IPS-NIHi7 (cell line): ENCODE measurements around the gene ARHGAP18.

ENCODE experiments used
- DNase-seq: peaks from one replicate; pipeline ENCODE4 v3.0.0; 2012; ENCODE audit warnings: mixed read lengths; ENCODE audit errors: extremely low spot score

ARHGAP18 gene

DNA sequence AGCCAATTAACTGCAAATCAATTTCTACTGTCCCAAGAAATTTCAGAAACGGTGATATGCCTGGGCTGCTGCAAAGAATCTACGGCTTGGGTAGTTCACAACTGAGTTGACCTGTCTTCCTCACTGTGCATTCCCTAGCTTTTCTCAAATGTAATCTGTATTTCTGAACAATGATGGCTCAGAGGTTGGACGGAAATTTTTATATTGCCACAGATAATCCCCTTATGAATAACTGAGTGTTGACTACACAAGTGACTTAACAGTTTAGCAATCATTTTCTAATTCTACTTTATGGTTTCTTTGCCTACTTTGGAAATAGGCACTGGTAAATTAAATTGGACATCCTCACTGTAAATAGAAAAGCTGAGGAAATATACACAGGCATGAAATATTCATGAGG lies 94.5 kb downstream of the ARHGAP18 start:
- DNase-seq = no peak

DNA sequence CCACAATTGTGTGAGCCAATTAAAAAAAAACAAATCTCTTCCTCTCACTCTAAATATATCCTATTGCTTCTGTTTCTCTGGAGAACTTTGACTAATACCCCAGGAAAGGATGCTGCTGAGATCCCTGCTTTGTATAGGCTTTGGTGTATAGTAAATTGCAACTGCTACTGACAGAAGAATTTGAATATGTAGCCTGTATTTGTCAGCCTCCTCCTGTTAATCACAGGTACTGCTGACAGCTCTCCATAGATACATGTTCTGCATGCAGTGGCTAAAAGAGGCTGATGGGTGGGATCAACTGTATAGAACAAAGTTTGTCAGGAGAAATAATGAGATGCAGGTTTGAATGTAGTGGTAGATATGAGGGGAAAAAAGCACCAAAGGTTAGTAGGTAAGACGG lies 95.0 kb downstream of the ARHGAP18 start:
- DNase-seq = no peak

DNA sequence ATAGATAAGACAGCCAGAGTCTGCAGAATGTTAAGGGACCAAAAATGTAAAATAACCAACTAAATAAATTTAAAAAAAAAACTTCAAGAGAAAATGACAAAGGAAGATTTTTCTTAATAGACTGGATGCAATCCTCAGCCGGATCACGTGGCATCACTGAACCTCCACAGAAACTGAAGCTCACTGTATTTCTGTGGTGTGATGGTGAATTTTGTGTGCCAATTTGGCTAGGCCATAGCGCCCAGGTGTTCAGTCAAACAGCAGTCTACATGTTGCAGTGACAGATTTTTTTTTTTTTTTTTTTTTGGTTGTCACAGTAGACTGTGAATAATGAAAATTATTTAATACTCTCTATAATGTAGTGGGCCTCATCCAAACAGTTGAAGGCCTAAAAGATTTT lies 95.5 kb downstream of the ARHGAP18 start:
- no peak for DNase-seq

DNA sequence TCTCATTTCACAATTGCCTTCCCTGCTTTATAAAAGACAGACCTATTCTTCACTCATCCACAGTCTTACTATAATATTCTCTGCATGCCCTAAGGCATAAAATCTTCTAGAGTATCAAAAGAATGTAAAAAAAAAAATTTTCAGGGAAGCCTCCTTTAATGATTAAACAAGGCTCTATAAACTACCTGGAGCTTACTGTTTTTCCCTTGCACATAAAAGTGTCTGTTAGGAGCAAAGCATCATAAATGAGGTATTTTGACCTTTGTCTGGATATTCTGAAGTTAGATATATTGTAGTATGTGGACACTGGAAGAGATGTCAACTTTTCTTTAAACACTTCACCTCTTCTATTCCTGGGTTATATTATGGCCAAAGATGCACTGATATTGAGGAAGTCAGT lies 97.5 kb downstream of the ARHGAP18 start:
- no peak for DNase-seq

DNA sequence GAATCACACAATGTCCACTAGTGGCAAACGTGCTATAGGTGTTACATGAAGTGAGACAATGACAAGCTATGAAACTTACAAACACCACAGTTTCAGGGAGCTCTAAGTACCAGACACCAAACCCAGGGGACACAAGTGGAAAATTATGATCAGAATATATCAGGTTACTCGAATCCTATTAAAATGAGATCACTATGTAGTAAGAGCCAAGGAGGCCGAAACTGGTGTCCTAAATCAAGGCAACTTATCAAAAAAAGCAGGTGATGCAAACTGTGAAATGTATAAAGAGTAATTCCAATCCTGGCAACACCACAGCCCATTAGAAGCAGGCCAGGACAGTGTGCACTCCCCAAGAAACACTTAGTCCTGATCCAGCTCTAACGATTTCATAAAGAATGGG lies 100.3 kb downstream of the ARHGAP18 start:
- no peak for DNase-seq

DNA sequence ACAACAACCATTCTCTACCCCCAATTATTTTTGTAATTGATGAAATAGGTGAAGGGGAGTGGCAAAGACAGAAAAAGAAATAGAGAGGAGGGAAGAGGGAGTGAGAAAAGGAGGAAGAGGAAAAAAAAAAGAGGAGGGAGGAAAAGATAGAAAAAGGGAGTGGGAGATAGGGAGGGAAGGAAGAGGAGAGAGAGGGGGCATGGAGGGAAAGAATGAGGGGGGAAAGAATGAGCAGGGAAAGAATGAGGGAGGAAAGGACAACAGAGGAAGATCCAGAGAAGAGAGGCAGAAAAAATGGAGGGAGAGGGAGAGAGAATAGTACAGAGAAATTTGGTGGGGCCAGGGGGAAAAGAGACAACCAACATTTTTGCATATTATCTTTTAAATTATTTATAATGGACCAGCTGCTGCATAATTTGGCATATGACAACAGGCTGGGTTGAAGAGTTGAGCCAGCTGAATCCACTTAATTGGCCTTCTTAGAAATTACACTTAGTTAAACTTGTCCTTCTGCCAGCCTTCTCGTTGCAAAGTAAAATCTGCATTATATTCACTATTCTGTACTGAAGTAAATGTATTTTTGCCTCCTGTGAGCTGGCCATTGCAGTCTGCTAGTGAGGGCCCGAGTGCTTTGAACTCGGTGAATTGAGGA lies 101.0 kb downstream of the ARHGAP18 start:
- DNase-seq = no peak

DNA sequence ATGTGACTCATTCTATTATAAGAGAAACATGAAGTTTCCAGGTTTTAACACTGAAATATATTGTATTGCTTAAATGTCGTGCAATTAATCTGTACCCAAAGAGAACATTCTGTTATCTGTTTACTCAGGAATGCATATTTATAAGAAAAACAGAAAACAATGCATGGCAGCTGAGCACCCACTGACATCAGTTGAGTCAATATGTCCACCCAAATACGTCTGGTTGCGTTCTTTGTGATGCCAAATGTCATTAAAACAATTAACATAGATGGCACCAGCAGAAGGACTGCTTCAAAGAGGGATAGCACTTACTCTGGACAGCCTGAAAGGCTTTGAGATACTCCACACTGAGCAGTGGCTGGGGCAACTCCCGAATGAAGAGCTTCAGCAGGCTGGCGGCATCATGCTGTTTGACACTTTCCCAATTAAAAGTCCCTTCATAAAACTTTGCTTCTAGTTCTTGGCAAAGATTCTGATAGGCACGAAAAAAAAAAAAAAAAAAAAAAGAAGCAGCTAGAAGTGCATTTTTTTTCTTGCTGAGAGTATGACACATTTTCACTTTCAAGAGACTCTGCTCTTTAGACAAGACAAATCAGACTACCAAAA lies 102.3 kb downstream of the ARHGAP18 start:
- DNase-seq = no peak

DNA sequence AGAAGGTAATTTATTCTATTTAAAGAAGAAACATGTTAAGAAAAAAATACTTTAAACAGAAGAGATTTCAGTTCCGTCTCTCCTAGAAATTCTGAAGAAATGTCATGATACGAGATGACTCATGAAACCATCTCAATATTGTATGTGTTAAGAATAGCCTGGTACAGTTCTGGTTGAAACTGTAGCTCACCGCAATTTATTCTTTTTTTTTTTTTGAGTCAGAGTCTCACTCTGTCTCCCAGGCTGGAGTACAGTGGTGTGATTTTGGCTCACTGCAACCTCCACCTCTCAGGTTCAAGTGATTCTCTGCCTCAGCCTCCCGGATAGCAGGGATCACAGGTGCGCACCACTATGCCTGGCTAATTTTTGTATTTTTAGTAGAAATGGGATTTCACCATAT lies 103.3 kb downstream of the ARHGAP18 start:
- DNase-seq = no peak

DNA sequence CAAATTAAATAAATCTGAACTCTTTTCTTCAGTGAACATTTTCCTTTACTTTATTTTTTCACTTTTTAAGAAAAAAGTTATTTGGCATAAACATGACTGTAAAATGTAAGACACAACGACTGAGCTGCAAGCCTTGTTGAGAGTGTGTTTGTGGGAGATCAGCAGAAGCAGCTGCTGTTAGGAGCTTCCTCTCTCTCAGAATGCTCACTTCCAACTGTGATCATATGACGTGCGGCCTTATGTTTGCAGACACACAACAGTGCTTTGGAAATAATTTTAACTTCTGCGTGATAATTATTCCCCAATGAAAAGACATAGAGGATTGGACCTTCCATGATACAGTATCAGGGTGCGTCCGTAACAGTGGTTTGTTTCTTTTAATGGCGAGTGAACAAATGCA lies 104.0 kb downstream of the ARHGAP18 start:
- no peak for DNase-seq

DNA sequence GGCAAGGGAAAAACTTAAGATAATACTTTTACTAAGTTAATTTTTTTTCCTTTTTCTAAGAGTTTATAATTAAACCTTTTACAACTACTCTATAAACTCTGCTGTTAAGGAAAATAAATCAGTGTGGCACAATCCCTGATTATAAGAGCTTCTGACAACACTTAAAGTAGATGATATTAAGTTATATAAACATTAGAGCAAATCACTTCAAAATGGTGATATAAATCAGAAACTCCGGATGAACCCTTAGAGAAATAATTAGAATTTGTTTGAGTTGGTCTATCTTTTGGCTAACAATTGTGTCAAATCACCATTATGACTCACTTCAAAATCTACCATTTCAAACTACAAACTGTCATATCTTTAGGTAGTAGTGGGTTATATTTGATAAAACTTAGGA lies 104.9 kb downstream of the ARHGAP18 start:
- no peak for DNase-seq

DNA sequence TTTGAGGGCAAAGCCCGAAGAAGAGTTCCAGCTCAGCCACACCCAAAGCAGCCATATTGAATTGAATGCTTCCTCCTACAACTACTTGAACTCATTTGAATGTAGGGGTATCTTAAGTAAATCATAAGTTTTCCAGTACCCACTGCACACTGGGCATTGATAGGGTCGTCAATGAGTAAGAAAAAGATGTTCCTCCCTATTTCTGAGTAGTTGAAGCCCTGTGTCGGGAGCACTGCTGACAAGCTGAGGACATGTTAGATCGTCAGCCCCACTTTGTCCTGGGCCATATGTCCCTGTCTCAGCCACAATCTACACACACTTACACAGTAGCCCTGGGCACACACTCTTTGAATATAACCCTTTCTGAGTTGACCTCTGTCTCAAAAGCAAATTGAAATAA lies 105.7 kb downstream of the ARHGAP18 start:
- DNase-seq = no peak

DNA sequence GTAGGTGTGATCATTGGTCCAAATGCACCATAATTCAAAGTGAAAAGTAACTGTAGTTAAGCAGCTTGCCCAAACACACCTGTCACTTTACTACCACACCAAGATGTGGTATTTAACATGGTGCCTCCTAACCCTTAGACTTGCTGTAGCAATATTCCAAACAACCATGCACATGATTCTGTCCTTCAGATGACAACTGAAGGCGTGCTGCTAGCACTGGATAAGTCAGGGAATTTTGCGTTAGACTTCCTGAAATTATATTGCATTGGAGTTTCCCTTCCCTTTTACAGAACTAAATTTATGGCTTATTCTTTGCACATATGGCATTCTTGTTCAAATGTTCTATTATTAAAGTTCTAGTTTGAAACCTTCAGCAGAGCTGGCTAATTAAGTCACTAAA lies 106.2 kb downstream of the ARHGAP18 start:
- no peak for DNase-seq

DNA sequence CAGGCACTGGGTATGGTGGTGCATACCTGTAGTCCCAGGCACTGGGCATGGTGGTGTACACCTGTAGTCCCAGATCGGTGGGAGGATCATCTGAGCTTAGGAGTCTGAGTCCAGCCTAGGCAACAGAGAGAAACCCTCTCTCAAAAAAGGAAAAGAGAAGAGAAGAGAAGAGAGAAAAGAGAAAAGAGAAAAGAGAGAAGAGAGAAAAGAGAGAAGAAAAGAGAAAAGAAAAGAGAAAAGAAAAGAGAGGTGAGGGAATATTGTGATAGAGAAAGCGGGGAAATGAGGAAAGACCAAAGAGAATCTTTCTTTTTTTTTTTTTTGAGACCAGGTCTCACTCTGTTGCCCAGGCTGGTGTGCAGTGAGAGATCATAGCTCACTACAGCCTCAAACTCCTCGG lies 108.7 kb downstream of the ARHGAP18 start:
- DNase-seq = no peak

DNA sequence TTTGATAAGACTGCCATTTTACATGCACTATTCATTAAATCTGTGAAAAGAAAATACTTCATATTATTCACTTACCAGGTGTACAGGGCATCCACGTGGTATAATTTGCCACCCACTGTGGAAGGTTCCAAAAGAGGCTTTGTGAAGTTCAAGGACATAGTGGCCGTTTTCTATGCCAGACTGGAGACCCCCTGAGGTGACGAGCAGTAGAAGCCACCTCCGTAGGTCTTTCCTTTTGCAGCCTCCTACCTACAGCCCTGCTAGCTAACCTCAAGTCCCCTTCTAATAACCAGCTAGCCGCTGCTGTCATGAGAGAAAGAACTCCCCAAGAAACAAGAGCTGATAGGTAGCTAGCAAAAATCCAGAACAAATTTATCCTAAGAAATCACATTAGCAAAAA lies 110.5 kb downstream of the ARHGAP18 start:
- peak; percentile 19 for DNase-seq

DNA sequence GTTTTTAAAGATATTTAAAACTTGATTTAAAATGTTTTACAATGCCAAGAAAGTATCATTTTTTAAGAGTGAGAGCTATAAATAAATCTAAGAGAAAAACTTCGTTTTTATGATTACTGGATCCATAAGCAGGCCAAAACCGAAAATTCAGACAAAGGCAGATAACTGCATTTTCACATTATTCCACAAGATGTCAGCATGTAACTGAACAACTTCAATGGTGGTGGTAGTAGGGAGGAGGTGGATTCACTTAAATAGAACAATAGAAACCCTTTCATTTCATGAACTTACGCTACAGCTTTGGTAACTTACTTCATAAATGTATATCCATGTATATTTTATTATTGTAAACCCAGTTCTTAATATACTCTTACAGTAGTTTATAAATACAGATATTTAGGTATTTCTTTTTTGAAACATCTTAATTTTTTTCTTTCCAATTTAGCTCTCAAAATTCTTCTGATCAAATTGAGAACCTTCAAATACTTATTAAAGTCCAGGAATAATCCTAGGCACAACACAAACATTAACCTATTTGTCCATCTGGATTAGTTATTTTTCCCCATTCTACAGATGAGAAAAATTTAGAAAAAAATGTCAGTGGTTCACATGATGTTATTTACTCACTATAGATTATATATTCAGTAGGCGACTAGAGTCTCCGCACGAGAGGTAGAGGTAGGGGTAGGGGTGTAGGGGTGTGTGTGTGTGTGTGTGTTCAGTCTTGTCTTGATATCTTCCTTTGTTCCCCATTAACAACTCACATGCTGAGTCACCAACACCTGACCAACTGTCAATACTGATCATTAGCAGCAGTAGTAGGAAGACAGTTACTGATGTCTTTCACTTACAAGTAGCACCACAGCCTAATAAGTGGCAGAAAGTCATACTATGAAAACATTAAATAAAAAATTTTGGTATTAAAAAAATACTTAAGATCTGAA lies 111.5 kb downstream of the ARHGAP18 start:
- DNase-seq = peak; percentile 59

DNA sequence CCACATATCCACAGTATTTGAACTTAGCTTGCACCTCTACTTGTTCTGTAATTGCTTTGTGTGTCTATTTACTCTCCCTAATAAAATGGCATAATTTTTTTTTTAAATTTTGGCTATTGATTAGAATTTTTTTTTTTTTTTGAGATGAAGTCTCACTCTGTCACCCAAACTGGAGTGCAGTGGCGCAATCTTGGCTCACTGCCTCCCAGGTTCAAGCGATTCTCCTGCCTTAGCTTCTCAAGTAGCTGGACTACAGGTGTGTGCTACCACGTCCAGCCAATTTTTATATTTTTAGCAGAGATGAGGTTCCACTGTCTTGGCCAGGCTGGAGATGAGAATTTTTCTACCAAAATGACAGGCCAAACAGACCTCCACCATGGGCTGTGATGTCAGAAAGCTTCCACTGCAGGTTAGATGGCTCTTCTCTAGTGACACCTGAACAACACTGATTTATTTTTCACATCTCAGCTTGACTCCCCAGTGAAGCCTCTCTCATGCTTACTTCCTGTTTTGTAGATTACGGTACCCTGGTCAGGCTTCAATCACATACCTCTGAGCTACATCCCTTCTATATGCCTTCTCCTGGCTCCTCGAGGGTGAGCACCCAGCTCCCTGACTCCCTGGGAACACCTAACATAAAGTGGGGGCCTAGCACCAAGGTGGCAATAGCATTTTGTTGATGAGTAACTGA lies 112.8 kb downstream of the ARHGAP18 start:
- DNase-seq = no peak

DNA sequence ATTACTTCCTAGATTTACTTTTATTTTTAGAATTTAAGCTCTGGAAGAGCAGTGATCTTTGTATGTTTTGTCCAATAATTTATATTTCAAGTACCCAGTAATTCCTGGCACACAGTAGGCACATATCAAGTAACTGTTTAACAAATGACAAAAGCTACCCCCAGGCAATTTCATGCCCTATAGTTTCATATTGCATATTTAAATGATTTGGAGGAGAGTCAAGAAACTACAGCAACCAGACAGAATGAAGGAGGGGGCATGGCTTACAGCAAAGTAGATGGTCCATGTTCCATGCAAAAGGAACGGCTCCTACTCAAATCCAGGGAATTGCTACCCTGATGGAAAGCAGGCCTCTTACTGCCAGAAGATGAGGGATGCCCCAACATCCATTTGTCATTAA lies 113.5 kb downstream of the ARHGAP18 start:
- no peak for DNase-seq

DNA sequence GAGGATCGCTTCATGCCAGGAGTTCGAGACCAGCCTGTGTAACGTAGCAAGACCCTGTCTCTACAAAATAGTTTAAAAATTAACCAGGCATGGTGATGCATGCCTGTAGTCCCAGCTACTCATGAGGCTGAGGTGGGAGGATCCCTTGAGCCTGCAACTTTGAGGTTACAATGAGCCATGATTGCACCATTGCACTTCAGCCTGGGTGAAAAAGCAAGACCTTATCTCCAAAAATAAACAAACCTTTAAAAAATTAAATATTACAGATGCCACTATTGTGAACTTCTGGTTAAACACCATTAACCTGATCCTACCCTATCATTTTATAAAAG lies 116.8 kb downstream of the ARHGAP18 start:
- DNase-seq = no peak

DNA sequence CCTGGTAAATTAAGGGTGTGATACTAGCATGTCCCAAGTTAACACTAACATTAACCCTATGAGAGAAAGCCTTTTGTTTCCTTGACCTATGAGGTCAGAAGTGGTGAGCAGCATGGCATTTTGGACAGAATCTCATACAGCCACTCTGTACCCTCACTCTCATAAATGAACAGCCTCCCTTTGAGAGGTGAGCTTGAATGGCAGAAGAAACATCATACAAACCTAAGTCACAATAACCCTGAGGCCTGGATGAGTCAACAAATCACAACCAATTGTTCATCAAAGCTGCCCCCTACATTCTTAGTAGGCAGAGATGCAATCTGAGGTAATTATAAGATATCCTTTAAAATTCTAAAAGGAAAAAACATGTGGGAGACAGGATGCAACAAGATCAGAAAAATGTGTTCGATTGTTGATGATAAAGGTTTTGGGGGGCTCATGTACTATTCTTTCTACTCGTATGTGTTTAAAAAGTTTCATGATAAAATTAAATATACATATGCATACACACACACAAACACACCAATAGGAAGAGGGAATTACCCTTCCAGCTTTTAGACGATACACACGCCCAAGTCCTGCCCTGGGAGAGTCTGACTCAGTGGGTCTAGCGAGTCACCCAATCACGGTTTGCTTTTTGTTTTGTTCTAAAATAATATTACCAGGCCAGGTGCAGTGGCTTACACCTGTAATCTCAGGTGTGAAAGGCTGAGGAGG lies 117.3 kb downstream of the ARHGAP18 start:
- no peak for DNase-seq

DNA sequence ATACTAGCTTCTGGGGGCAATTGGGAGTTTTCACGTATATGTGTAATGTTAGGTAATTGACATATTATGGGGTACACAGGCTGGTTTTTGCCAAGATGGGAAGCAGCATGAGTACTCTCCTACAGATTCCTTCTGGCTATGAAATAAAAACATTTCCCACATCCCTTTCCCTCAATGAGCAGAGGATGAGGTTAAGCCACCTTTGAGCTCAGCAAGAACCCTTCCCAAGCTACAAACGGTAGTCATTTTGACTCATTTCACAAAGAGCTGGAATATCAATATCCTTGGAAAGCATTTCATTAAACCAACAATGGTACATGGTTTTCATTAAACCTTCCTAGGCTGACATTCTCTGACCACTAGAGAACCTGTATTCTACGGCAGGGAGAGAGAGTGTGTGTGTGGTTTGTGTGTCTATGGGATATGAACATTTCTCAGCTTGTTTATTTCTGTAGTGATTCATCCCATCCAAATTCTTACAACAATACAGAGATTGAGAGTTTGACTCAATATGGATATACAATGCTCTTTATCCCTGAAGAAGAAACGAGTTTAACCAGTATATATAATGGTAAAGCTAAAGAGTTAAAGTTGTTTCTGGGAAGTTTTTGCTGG lies 119.5 kb downstream of the ARHGAP18 start:
- no peak for DNase-seq

DNA sequence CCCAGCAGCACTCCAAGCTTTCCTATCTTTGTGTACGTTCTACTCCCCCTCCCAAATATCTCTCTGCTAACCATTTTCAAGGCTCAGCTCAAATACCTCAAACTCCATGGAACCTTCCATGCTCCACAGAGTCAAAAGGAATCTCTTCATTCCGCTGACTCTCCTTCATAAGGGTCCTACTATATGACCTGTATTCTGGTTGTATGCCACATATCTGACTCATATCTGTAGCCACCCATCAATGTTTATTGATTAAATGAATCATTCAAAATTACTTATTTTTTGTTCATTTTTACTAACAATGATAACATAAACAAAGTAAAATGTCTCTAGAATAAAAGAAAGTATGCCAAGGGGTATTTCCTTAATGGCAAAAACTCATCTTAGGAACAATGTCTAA lies 123.2 kb downstream of the ARHGAP18 start:
- DNase-seq = no peak
